Lung (tissue), 12 donors: ENCODE measurements around the gene CARD11. TPM values are rescaled to one million over a fixed set of nuclear protein-coding genes. Genes with fewer than 3 reads are reported as not detected.

Experiments
- ATAC-seq: fragments of 200-7000 bp; cut with Tn5 transposase; one replicate; pipeline ENCODE4 v1.9.1; 2020; ENCODE audit warnings: moderate number of reproducible peaks; ENCODE audit not compliant: insufficient read depth, low FRiP score
- DNase-seq, 3 donors: peaks; one replicate each; pipeline ENCODE4 v3.0.0-alpha.2; 2013 to 2017
- H3K27ac ChIP-seq, 2 donors: one replicate each; pipeline ENCODE4 v1.5.1; 2013; ENCODE audit warnings: mild to moderate bottlenecking in 2 of 2, moderate library complexity in 2 of 2, control low read depth in 1 of 2, inconsistent platforms in 1 of 2, low read depth in 1 of 2, low read length in 1 of 2
- H3K27me3 ChIP-seq, 3 donors: one replicate each; pipeline ENCODE4 v1.5.1; 2013; ENCODE audit warnings: low read length in 2 of 3; ENCODE audit not compliant: control insufficient read depth in 3 of 3, insufficient read depth in 3 of 3
- H3K36me3 ChIP-seq, 4 donors: one replicate each; pipeline ENCODE4 v1.5.1; 2013; ENCODE audit warnings: low read length in 4 of 4, mild to moderate bottlenecking in 1 of 4, moderate library complexity in 1 of 4; ENCODE audit not compliant: control insufficient read depth in 4 of 4, insufficient read depth in 4 of 4
- H3K4me1 ChIP-seq, 5 donors: one replicate each; pipeline ENCODE4 v1.5.1; 2013; ENCODE audit warnings: low read length in 5 of 5, mild to moderate bottlenecking in 2 of 5, moderate library complexity in 1 of 5; ENCODE audit not compliant: control insufficient read depth in 5 of 5, insufficient read depth in 5 of 5
- H3K4me3 ChIP-seq: one replicate; pipeline ENCODE4 v1.5.1; 2013; ENCODE audit warnings: mild to moderate bottlenecking, control low read depth, moderate library complexity
- H3K9ac ChIP-seq, 2 donors: one replicate each; pipeline ENCODE4 v1.5.1; 2013; ENCODE audit warnings: low read length in 2 of 2, control low read depth in 1 of 2; ENCODE audit not compliant: insufficient read depth in 1 of 2
- H3K9me3 ChIP-seq, 4 donors: one replicate each; pipeline ENCODE4 v1.5.1; 2013; ENCODE audit warnings: low read length in 3 of 4, mild to moderate bottlenecking in 1 of 4, moderate library complexity in 1 of 4; ENCODE audit not compliant: control insufficient read depth in 4 of 4, insufficient read depth in 3 of 4
- WGBS, 2 donors: extraction: QIAGEN DNeasy Blood & Tissue Kit; methylation state at CpG; one replicate each; pipeline ENCODE4 v1.1.7; 2013; 5-methylcytosine and 5-hydroxymethylcytosine counted together
- polyA plus RNA-seq, 2 donors: library from polyadenylated mRNA; stranded (reverse); fragments of 200-250 nt; gene quantifications; one replicate each; pipeline ENCODE4 v1.2.1, GENCODE V29; 2013
- total RNA-seq, 2 donors: library from RNA; depleted of rRNA in 1 of 2; stranded (reverse); fragments of >200 nt in 1 of 2; gene quantifications; one replicate each; pipeline ENCODE4 v1.2.1, GENCODE V29; 2014 to 2021
- TF ChIP-seq, protein P1 (sequence below): IDR thresholded peaks from 2 replicates; pipeline ENCODE4 v1.5.1; 2012; ENCODE audit warnings: mild to moderate bottlenecking; ENCODE audit errors: control extremely low read depth, extremely low read depth
- donor health status: control.
- donor health status: control.
- donor health status: Bipolar disorder and iron deficiency.
- donor health status: healthy.
- donor health status: DM: yes; HTN: yes; CAD: no.

Gene CARD11
- total and polyA plus RNA-seq, 4 donors = 1.5 to 4.3 (median 3.7) TPM

DNA sequence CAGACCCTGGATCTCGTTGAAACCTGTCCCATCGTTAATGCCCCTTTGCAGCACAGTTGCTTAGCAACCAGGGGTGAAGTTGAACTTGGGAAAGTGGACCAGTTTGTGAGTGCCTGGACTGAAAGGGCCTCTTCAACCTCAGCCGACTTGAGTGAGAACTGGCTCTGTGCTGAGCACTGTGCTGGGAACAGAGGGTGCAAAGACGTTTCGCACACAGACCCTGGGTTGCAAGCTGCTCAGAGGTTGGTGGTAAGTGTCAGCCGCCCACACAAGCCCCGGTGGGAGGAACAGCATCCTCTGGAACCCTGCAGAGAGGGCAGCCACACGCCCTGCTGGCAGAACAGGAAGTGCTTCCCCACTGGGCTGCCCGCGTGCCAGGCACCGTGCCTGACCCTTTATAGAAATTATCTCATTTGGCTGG lies 89.2 kb downstream of the CARD11 start:
- no peaks in the 10 kb centered on the region for H3K27me3 ChIP-seq
- H3K4me1 ChIP-seq = no peaks in the 10 kb centered on the region
- no peak for ATAC-seq
- DNase-seq = no peak
- TF ChIP-seq, protein P1, sequence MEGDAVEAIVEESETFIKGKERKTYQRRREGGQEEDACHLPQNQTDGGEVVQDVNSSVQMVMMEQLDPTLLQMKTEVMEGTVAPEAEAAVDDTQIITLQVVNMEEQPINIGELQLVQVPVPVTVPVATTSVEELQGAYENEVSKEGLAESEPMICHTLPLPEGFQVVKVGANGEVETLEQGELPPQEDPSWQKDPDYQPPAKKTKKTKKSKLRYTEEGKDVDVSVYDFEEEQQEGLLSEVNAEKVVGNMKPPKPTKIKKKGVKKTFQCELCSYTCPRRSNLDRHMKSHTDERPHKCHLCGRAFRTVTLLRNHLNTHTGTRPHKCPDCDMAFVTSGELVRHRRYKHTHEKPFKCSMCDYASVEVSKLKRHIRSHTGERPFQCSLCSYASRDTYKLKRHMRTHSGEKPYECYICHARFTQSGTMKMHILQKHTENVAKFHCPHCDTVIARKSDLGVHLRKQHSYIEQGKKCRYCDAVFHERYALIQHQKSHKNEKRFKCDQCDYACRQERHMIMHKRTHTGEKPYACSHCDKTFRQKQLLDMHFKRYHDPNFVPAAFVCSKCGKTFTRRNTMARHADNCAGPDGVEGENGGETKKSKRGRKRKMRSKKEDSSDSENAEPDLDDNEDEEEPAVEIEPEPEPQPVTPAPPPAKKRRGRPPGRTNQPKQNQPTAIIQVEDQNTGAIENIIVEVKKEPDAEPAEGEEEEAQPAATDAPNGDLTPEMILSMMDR = no peak
- H3K9me3 ChIP-seq = no peaks in the 10 kb centered on the region
- no peak overlapping the region for H3K9ac ChIP-seq
- H3K4me3 ChIP-seq = no peak overlapping the region
- no peak overlapping the region for H3K27ac ChIP-seq
- 58 to 61% methylated on average over 11 of the region's 11 CpGs for WGBS, 2 donors
- H3K36me3 ChIP-seq = no peaks in the 10 kb centered on the region

DNA sequence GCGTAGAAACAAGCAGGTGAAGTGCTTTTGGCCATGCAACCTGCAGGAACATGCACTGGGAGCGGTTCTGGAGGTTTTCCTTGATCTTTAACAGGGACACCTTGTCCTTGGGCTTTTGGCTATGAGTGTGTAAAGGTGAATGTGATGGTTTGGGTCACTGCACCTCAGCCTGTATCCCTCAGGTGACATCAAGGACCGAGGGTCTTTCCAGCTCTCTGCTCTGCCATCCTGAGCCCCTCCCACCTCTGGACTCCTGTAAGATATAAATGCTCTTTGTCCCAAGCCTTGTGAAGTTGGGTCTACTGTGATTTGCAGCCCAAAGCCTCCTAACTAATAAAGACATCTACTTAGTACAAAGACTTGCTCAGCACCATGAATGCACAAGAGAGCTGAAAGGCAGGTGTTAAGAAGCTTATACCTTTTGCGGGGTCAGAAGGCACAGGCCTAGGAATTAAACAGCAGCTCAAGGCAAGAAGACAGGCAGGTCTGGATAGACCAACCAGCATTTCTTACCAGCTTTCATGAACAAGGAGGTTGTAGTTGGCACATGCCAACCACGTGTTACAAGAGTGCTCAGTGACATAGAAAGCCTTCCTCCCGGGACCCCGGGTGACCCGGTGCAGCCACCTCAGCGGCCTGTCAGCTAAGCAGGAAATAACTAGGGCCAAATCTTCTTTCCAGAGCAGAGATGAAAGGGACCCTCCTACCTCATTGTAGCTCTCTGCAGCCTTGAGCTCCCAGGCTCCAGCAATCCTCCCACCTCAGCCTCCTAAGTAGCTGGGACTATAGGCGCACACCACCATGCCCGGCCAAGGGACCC lies 89.9 kb downstream of the CARD11 start:
- no peak overlapping the region for H3K9ac ChIP-seq
- peaks cover 0 to 3% (median 0%) of the 10 kb centered on the region in 4 donors for H3K9me3 ChIP-seq
- no peaks in the 10 kb centered on the region for H3K27me3 ChIP-seq
- no peak overlapping the region for H3K4me3 ChIP-seq
- WGBS, 2 donors = 73 to 75% methylated on average over 11 of the region's 11 CpGs
- DNase-seq (no peak), ATAC-seq (no peak)
- TF ChIP-seq, protein P1 = no peak
- no peaks in the 10 kb centered on the region for H3K36me3 ChIP-seq
- H3K4me1 ChIP-seq = no peaks in the 10 kb centered on the region
- no peak overlapping the region for H3K27ac ChIP-seq

DNA sequence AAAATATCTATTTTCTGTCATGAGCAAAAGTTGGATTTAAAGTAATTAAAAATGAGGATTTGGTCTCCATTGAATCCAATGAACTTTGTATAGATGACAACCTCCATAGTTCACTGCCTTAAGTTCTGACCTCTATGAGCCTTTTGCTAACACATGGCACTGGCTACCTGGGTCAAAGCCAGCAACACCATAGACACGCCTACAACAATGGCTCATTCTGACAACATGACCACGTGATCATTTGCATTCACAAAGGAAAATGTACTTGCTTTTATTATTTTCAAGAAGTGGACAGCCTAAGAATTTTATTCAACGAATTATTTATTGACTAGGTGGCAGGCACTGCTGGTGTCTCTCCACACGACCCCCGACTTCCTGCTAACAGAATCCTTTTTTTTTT lies 90.6 kb downstream of the CARD11 start:
- H3K9ac ChIP-seq = no peak overlapping the region
- no peaks in the 10 kb centered on the region for H3K4me1 ChIP-seq
- no peak overlapping the region for H3K4me3 ChIP-seq
- H3K36me3 ChIP-seq = no peaks in the 10 kb centered on the region
- H3K9me3 ChIP-seq = peaks cover 0 to 3% (median 0%) of the 10 kb centered on the region in 4 donors
- WGBS, 2 donors = 56 to 59% methylated on average over 5 of the region's 5 CpGs
- no peaks in the 10 kb centered on the region for H3K27me3 ChIP-seq
- H3K27ac ChIP-seq = no peak overlapping the region
- ATAC-seq (no peak), DNase-seq (no peak)
- TF ChIP-seq, protein P1 = no peak
